HG03354 (cell line): ENCODE data around the gene TMEM138.
A peak's percentile ranks its signal among the peaks of the same experiment; 100 is the strongest.
"Not testable (repeated sequence)": the region's sequence is repeated elsewhere in the genome, so short reads cannot be mapped to it uniquely, and the experiment has no call there.

ENCODE experiments used
- ATAC-seq: cut with Tn5 transposase; IDR thresholded peaks from one replicate; pipeline ENCODE4 v1.9.1; 2021; ENCODE audit warnings: mild to moderate bottlenecking; ENCODE audit not compliant: unreplicated experiment, poor library complexity, severe bottlenecking

The TMEM138 gene

GRCh38 chr11:61359516-61359915 is 2.7 kb upstream of the TMEM138 start:
- ATAC-seq, result no peak

GRCh38 chr11:61361237-61361740 is 885 bp upstream of the TMEM138 start:
- no peak for ATAC-seq

DNA sequence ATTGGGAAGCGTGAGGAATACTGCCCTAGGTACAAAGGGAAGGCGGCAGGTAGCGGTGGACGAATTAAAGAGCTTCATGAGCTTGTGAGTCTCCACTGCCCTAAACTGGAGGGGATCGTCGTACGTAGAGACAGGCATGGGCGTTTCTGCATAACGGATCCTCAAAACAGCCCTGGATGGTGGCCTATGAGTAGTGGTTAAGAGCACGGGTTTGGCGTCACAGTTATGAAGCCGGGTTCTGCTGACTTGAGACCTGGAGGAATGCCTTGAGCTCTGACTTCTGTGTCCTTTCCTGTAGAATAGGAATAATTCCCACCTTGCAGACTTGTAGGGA is 335 bp downstream of the TMEM138 start:
- ATAC-seq, result peak; percentile 9

- no peak for ATAC-seq
Observed at GRCh38 chr11:61364012-61364675, 2.0 kb downstream of the TMEM138 start.

DNA sequence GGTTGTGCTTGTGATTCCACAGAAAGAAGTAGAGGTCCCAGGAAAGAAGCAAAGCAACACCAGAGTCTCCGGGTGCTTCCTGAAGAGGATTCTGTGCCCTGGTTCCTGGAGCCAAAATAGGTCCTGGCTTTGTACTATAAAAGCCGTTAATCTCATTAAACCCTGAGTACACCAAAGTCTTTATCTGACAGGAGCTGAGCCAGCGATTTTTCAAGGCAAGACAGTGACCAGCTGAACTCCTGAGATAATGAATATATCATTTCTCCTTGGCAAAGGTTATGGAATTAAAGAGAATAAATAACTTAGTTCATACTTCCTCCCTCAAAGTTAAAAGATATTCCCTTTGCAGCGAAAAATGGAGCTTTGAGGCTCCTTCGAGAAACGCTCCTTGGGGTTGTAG is 5.2 kb downstream of the TMEM138 start:
- ATAC-seq, result no peak

DNA sequence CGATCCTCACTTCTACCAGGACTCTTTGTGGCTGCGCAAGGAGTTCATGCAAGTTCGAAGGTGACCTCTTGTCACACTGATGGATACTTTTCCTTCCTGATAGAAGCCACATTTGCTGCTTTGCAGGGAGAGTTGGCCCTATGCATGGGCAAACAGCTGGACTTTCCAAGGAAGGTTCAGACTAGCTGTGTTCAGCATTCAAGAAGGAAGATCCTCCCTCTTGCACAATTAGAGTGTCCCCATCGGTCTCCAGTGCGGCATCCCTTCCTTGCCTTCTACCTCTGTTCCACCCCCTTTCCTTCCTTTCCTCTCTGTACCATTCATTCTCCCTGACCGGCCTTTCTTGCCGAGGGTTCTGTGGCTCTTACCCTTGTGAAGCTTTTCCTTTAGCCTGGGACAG is 6.5 kb downstream of the TMEM138 start:
- no peak for ATAC-seq

DNA sequence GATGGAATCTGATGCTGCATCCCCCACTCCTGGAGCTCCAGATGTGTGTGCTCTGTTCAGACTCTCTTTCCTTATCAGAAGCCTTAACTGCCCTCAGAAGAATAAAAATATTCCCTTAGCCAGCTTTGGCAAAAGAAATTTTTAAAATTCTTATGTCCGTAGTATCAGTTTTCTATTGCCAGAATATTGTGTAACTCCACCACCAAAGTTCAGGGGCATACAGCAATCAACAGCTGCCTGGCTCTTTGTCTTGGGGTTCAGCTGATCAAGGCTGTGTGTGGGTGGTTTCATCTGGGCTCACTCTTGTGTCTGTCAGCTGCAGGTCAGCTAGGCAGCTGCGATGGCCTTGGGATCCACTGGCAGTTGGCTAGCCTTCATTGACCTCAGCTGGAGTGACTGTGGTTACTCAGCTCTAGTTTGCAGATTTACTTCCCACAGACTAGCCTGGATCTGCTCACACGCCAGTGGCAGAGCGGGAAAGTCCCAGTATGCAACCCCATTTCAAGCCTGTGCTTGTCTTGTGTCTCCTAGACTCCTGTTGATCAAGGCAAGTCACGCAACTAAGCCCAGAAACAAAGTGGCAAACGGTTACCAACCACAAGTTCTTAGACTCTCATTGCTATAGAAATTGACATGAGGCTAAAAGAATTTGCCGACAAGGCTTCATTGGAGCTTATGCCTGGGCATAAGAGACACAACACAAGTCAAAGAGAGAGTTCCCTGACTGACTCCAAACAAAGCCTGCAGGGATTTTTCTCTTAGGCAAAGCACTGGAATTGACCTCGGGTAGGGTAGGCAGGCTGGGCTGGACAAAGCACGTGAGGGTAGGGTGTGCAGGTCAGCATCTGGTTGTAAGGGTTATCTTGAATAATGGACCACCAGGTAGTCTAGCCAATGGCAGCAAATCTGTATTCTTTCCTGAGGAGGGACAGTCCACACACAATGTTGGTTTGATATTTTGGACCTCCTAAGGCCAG is 7.5 kb downstream of the TMEM138 start:
- no peak for ATAC-seq

DNA sequence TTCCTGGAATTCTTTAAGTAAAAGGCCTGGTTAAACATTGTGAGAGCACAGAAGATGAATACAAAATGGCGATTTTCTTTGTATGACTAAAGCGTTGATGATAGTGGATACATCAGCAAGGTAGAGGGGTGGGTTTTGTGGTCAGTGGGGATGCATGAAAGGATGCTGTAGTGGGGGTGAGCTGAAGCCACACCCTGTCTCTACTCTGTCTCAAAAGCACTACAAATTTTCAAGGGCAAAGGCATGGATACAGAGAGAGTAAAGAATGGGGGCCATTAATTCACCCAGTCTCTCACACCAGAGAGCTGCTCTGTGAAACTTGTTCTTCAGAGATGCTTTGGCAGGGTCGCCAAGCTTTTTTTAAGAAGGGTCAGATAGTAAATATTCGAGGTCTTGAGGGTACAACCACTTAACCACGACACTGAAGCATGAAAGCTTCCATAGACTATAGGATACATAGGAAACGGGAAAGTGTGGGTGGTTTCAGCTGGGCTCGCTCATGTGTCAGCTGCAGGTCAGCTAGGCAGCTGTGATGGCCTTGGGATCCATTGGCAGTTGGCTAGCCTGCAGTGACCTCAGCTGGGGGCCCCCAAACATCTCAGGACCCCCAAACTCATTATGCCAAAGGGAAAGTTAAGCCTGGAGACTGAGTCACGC is 8.3 kb downstream of the TMEM138 start:
- ATAC-seq, result no peak

GRCh38 chr11:61372659-61373420 is 10.7 kb downstream of the TMEM138 start:
- ATAC-seq, result no peak

DNA sequence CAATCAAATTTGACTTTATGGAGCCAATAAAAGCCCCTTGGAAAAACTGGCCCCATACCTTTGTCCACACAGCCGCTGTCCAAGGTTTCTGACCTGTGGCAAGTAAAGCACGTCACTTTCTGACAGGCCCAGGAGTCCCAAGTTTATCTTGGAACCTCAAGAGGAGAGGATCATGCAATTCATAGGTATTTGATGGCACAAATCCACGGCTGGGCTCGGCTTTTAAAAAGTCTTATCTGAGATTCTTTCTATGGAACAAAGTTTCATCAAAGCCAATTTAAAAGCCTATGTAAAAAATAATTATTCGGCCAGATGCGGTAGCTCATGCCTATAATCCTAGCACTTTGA is 13.6 kb downstream of the TMEM138 start:
- ATAC-seq, result no peak

DNA sequence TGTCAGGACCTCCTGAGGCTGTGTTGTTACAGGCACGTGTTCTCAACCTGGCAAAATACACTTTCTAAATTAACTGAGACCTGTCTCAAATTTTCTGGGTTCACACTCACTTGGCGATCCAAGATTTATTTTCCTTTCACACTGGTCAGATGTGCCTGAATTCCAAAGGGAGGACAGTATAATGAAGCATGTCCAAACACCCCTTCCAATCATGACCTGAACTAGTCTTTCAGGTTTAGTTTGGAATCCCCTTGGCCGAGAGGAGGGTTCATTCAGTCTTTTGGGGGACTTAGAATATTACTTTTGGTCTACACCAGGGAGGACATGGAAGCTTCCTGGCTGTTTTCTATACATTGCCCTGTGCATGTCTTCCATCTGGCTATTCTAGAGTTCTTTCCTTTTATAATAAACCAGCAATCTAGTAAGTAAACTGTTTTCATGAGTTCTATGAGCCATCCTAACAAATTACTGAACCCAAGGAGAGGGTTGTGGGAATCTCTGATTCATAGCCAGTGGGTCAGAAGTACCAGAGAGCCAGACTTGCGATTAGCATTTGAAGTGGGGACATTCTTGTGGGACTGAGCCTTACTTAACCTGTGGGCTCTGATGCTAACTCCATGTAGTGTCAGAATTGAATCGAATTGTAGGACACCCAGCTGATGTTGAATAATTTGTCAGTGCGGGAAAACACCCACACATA is 15.4 kb downstream of the TMEM138 start:
- no peak for ATAC-seq

GRCh38 chr11:61378713-61379313 is 16.6 kb downstream of the TMEM138 start:
- no peak for ATAC-seq

GRCh38 chr11:61380884-61381283 is 18.7 kb downstream of the TMEM138 start:
- no peak for ATAC-seq

DNA sequence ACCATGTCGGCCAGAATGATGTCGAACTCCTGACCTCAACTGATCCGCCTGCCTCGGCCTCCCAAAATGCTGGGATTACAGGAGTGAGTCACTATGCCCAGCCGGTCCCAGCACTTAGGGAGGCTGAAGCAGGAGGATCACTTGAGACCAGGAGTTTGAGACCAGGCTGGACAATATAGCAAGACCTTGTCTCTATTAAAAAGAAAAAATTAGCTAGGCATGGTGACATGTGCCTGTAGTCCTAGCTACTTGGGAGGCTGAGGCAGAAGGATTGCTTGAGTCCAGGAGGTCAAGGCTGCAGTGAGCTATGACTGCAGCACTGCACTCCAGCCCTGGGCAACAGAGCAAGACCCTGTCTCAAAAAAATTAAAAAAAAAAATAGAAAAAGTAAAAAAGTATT is 21.7 kb downstream of the TMEM138 start:
- not testable (repeated sequence) for ATAC-seq

- ATAC-seq, result no peak
Observed at GRCh38 chr11:61384271-61385242, 22.4 kb downstream of the TMEM138 start.

DNA sequence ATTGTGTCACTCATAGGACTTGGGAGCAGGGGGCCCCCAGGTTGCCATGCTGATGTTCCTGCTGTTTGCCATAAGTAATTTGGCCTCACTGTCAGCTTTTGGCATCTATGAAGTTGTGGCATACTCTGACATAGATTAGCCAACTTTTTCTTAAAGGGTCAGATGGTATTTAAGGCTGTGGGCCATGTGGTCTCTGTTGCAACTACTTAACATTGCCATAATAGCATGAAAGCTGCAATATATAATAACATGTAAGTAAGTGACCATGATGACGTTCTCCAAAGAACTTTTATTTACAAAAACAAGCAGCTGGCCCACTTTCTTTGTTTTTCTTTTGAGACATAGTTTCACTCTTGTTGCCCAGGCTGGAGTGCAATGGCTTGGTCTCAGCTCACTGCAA is 28.0 kb downstream of the TMEM138 start:
- no peak for ATAC-seq

DNA sequence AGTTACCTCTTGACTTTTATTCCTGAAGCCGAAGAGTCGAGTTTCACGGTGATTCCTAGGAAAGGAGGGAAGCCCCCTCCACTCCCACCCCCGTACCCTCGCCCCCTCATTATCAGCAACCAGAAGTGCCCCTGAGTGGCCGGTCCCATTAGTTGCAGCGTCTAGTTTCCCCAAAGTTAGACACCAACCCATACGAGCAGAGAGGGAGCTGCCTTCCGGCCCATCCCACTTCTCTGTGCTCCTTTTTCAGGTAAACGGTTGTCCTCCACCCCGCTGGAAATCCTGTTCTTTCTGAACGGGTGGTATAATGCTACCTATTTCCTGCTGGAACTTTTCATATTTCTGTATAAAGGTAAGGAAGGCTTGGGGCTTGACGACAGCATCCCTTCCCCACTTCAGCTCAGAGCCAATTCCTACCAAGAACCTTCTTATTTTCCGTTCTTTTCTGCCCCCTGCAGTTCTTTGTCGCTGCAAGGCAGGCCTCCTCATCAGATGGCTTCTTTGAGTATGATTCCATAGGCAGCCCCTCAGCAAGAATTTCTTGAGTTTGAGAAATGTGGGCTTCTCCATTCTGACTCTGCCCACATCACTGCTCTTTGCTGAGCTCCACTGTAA is 30.9 kb downstream of the TMEM138 start:
- ATAC-seq, result peak; percentile 24
